Fibroblast of lung (primary cell): ENCODE results near the gene RAB31. TPM values are rescaled to one million over a fixed set of nuclear protein-coding genes. Genes with fewer than 3 reads are reported as not detected.

Source experiments
- DNase-seq, 2 donors: peaks; one replicate each; pipeline versions ENCODE4 v3.0.0 to v3.0.0-alpha.2; 2010; ENCODE audit warnings: low read depth in 2 of 2
- H2AFZ ChIP-seq: 2 replicates; pipeline ENCODE4 v1.5.1; 2012; ENCODE audit warnings: low read length, control low read depth, inconsistent platforms
- H3K27ac ChIP-seq: 2 replicates; pipeline ENCODE4 v1.5.1; 2011; ENCODE audit warnings: low read length, control low read depth; ENCODE audit not compliant: insufficient read depth
- H3K27me3 ChIP-seq: 2 replicates; pipeline ENCODE4 v1.5.1; 2011; ENCODE audit warnings: mild to moderate bottlenecking, low read length; ENCODE audit not compliant: control insufficient read depth, insufficient read depth
- H3K36me3 ChIP-seq: 2 replicates; pipeline ENCODE4 v1.5.1; 2011; ENCODE audit warnings: low read length; ENCODE audit not compliant: control insufficient read depth, insufficient read depth
- H3K4me1 ChIP-seq: 2 replicates; pipeline ENCODE4 v1.5.1; 2011; ENCODE audit warnings: low read length; ENCODE audit not compliant: control insufficient read depth, insufficient read depth; ENCODE audit errors: extremely low read depth
- H3K4me2 ChIP-seq: 2 replicates; pipeline ENCODE4 v1.5.1; 2011; ENCODE audit warnings: low read length, control low read depth; ENCODE audit not compliant: insufficient read depth; ENCODE audit errors: extremely low read depth
- H3K4me3 ChIP-seq, 4 experiments: fragments of 200-600 bp in 1 of 4; sonication (generic) in 1 of 4; replicated peaks in 1 of 4; 2 replicates each; pipeline ENCODE4 v1.5.1; 2011 to 2016; ENCODE audit warnings: low read length in 4 of 4, low read depth in 3 of 4, mild to moderate bottlenecking in 3 of 4, control low read depth in 2 of 4, inconsistent platforms in 1 of 4, mixed read lengths in 1 of 4; ENCODE audit not compliant: insufficient read depth in 1 of 4; ENCODE audit errors: control extremely low read depth in 1 of 4
- H3K79me2 ChIP-seq: 2 replicates; pipeline ENCODE4 v1.5.1; 2012; ENCODE audit warnings: mild to moderate bottlenecking, low read length, inconsistent platforms; ENCODE audit not compliant: control insufficient read depth, insufficient read depth
- H3K9ac ChIP-seq: 2 replicates; pipeline ENCODE4 v1.5.1; 2011; ENCODE audit warnings: mild to moderate bottlenecking, low read length, control low read depth; ENCODE audit not compliant: insufficient read depth
- H3K9me3 ChIP-seq: 2 replicates; pipeline ENCODE4 v1.5.1; 2012; ENCODE audit warnings: low read depth, low read length; ENCODE audit not compliant: control insufficient read depth, insufficient read depth
- H4K20me1 ChIP-seq: 2 replicates; pipeline ENCODE4 v1.5.1; 2011; ENCODE audit warnings: low read length; ENCODE audit not compliant: control insufficient read depth, insufficient read depth; ENCODE audit errors: extremely low read depth
- EZH2 ChIP-seq: IDR thresholded peaks from 2 replicates; pipeline ENCODE4 v1.5.1; 2012; ENCODE audit warnings: low read length, control low read depth, mild to moderate bottlenecking; ENCODE audit errors: missing control alignments
- polyA plus RNA-seq, 2 donors: library from polyadenylated mRNA; depleted of rRNA in 1 of 2; stranded (reverse) in 1 of 2; unstranded in 1 of 2; fragments of >200 nt; gene quantifications; 2 replicates each; pipeline ENCODE4 v1.2.1, GENCODE V29; 2011 to 2012; ENCODE audit warnings: missing spikeins in 1 of 2
- total RNA-seq: library from RNA; depleted of rRNA; stranded (reverse); fragments of >200 nt; gene quantifications from 2 replicates; pipeline ENCODE4 v1.2.1, GENCODE V29; 2014
- TF ChIP-seq, protein P1 (sequence below), 2 donors: IDR thresholded peaks in 1 of 2; conservative IDR thresholded peaks in 1 of 2; 1 replicate in 1 of 2; 2 replicates in 1 of 2; pipeline ENCODE4 v1.5.1; 2011 to 2012; ENCODE audit warnings: low read length in 2 of 2, control low read depth in 1 of 2, inconsistent platforms in 1 of 2, low read depth in 1 of 2, mild to moderate bottlenecking in 1 of 2

Gene RAB31
- total and polyA plus RNA-seq, 2 donors (not counting 1 experiment from before 2014, with no cell fraction given): 29.6 to 47.1 TPM

GRCh38 chr18:9757827-9758621 lies 49.9 kb downstream of the RAB31 start:
- H3K27me3 ChIP-seq: no peaks in the 10 kb centered on the region
- peaks cover 3% of the 10 kb centered on the region for H3K4me1 ChIP-seq
- H3K36me3 ChIP-seq: no peaks in the 10 kb centered on the region
- H3K9ac ChIP-seq: no peak overlapping the region
- no peak overlapping the region for H3K4me3 ChIP-seq
- H3K79me2 ChIP-seq: no peaks in the 10 kb centered on the region
- H2AFZ ChIP-seq: no peak overlapping the region
- no peaks in the 10 kb centered on the region for H4K20me1 ChIP-seq
- no peak overlapping the region for H3K27ac ChIP-seq
- TF ChIP-seq EZH2: no peak
- TF ChIP-seq, protein P1, sequence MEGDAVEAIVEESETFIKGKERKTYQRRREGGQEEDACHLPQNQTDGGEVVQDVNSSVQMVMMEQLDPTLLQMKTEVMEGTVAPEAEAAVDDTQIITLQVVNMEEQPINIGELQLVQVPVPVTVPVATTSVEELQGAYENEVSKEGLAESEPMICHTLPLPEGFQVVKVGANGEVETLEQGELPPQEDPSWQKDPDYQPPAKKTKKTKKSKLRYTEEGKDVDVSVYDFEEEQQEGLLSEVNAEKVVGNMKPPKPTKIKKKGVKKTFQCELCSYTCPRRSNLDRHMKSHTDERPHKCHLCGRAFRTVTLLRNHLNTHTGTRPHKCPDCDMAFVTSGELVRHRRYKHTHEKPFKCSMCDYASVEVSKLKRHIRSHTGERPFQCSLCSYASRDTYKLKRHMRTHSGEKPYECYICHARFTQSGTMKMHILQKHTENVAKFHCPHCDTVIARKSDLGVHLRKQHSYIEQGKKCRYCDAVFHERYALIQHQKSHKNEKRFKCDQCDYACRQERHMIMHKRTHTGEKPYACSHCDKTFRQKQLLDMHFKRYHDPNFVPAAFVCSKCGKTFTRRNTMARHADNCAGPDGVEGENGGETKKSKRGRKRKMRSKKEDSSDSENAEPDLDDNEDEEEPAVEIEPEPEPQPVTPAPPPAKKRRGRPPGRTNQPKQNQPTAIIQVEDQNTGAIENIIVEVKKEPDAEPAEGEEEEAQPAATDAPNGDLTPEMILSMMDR (conservative IDR thresholded peaks at IDR 0.05 in 1 of 2, IDR thresholded peaks at IDR 0.05 in 1 of 2; ENCODE audit: low read depth in 1 of 2, low read length in 2 of 2): no peak
- no peak overlapping the region for H3K4me2 ChIP-seq
- no peaks in the 10 kb centered on the region for H3K9me3 ChIP-seq
- DNase-seq: peak in 1 of 2 donors; percentile 85

DNA sequence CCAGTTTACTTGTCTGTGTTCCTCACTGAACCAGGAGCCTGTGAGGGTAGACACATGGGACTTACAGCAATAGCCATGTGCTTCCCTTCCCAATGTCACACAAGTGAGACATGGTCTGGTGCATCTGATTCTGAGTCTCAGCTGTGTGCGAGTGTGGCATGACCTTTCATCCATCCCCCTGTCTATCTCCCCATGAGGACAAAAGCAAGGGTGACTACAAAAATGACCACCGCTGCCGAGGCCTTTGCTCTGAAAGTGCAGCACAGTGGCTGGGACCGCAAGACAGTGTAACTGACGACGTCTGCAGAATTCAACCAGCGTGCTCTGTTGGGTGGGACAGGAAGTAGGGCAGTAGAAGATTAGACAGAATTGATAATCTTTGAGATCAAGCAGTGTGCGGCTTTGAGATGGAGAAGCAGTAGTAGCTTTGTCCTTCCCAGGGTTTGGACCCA lies 50.5 kb downstream of the RAB31 start:
- Histone ChIP-seq H3K4me1 (peaks cover 3% of the 10 kb centered on the region), H3K4me2 (no peak overlapping the region), H3K4me3 (no peak overlapping the region), H3K27me3 (no peaks in the 10 kb centered on the region), H3K79me2 (no peaks in the 10 kb centered on the region), H3K36me3 (no peaks in the 10 kb centered on the region), H2AFZ (no peak overlapping the region), H3K27ac (no peak overlapping the region), H3K9ac (no peak overlapping the region), H4K20me1 (no peaks in the 10 kb centered on the region), H3K9me3 (no peaks in the 10 kb centered on the region)
- no peak for TF ChIP-seq EZH2
- TF ChIP-seq, protein P1 (conservative IDR thresholded peaks at IDR 0.05 in 1 of 2, IDR thresholded peaks at IDR 0.05 in 1 of 2; ENCODE audit: low read depth in 1 of 2, low read length in 2 of 2): no peak
- DNase-seq: no peak

DNA sequence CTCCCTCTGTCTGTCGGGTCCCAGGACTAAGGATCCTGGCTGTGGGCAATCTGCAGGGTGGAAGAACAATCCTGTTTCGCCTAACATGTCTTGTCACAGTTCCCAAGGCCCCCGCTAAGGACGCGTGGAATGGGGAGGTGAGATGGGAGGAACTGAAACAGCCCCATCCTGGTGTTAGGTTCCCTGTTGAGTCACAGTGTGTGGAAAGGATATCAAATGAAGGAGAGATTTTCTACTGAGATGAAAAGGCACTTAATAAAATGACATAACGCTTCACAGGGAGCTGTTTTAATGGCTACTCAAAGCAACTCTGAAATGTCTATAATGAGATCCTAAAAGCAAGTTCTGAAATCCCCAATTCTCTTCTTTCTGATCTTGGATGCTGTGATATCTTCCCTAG lies 52.5 kb downstream of the RAB31 start:
- Histone ChIP-seq H3K27me3 (no peaks in the 10 kb centered on the region), H3K27ac (no peak overlapping the region), H4K20me1 (no peaks in the 10 kb centered on the region), H3K9me3 (no peaks in the 10 kb centered on the region), H3K36me3 (no peaks in the 10 kb centered on the region), H3K4me1 (peaks cover 3% of the 10 kb centered on the region), H3K9ac (no peak overlapping the region), H3K79me2 (no peaks in the 10 kb centered on the region), H3K4me3 (no peak overlapping the region), H2AFZ (no peak overlapping the region), H3K4me2 (no peak overlapping the region)
- TF ChIP-seq EZH2: no peak
- TF ChIP-seq, protein P1 (conservative IDR thresholded peaks at IDR 0.05 in 1 of 2, IDR thresholded peaks at IDR 0.05 in 1 of 2; ENCODE audit: low read depth in 1 of 2, low read length in 2 of 2): no peak
- DNase-seq: no peak
